RCC 7860 (cell line): ENCODE results near the gene SAPCD2.
"Not testable (repeated sequence)": the region's sequence is repeated elsewhere in the genome, so short reads cannot be mapped to it uniquely, and the experiment has no call there.

Experiments used
- DNase-seq: peaks from one replicate; pipeline ENCODE4 v3.0.0-alpha.2; 2015; ENCODE audit warnings: low spot score
- FAIRE-seq: peaks from 2 replicates; lab custom pipeline; 2012; peaks lifted over from hg19 to GRCh38; lab: Jason Lieb, UNC

SAPCD2 gene

DNA sequence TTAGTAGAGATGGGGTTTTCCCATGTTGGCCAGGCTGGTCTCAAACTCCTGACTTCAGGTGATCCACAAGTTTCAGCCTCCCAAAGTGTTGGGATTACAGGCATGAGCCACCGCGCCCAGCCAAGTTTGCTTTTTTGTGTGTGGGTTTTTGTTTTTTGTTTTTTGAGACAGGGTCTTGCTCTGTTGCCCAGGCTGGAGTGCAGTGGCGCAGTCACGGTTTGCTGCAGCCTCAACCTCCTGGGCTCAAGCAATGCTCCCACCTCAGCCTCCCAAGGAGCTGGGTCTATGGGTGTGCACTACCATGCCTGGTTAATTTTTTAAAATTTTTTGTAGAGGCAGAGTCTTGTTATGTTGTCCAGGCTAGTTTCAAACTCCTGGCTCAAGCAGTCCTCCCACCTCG, 36.9 kb downstream of the SAPCD2 start:
- FAIRE-seq, DNase-seq: not testable (repeated sequence)

GRCh38 chr9:137032858-137033257, 37.5 kb downstream of the SAPCD2 start:
- DNase-seq (no peak), FAIRE-seq (no peak)

- no peak for FAIRE-seq
- no peak for DNase-seq
Measured at GRCh38 chr9:137031904-137032640, 38.3 kb downstream of the SAPCD2 start, which contains the start of gene FUT7. FUT7 (minus strand) TSS chr9:137032088; CDS start chr9:137031991, 97 bp downstream.

DNA sequence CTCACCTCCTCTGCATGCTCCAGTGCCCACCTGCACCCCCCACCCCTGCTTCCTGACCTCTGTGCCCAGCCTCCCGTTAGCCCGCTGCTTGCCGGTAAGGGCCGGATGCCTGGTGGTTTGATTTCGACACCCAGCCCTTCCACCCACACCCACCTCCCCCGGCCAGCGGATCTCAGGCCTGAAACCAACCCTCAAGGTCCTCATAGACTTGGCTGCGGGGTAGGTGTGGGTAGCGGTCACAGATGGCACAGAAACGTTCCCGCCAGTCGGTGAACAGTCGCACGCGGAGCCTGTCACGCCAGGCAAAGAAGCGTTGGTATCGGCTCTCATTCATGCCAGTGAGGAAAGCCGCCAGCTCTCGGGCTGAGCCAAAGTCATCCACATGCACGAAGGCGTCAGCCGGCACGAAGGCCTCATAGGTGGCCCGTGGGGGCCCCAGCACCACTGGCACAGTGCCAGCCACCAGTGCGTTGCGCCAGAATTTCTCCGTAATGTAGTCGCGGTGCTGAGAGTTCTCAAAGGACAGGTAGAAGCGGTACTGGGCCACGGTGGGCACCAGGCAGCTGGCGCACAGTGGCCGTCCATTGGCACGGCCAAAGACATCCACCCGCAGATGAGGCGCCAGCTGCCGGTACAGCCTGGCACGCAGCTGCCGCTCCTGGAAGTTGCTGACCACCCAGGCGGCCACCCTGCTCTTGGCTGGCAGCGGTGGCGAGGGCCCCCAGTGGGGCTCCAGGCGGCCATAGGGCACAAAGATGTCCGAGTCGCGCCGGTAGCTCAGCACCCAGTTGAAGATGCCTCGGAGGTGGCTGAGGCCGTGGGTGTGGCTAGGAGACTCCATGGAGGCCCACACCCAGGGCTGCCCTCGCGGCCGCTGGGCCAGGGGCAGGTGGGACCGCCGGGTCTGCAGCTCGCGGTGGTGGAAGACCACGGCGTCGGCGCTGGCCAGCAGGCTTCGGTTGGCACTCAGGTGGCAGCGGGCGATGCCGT, 39.5 kb downstream of the SAPCD2 start:
- peak; percentile 7 for DNase-seq
- FAIRE-seq = no peak

- FAIRE-seq = no peak
- DNase-seq = no peak
Measured at GRCh38 chr9:137030006-137030405, 40.4 kb downstream of the SAPCD2 start.

GRCh38 chr9:137029058-137029936, 41.1 kb downstream of the SAPCD2 start:
- FAIRE-seq (no peak), DNase-seq (peak; percentile 55)

DNA sequence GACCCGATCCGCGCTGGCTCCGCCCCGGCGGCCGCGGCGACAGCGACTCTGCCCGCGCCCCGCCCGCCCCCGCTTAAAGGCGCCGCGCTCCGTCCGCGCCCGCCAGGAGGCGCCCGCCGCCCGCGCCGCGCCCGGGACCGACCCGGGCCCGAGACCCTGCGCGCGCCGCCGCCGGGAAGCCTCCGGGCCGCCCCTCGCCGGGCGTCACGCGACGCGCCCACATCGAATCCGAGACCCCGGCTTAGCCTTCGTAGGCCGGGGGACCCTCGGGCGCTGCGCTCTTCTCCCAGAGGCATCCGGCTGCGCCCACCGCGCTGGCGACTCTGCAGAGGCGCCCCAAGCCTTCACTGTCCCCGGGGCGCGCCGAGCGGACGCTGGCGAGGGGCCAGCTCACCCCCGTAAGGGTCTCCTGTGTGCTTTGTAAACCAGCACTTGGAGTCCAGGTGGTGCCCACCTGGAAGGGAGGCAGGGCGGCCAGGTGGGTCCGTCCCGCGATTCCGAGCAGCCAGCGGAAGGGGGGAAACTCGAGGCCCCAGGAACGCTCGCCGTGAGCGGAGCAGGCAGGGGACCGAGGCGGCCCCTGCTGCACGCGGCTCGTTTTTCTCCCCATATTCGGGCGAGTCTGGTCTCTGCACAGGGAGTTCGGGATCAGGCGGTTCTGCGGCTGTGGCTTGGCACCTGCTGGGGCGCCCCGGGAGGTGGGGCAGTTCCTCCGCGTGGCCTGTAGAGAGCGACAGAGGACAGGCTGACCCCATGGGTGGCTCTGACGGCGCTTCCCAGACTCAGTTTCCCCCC, 41.9 kb downstream of the SAPCD2 start:
- DNase-seq (peak; percentile 39), FAIRE-seq (no peak)

DNA sequence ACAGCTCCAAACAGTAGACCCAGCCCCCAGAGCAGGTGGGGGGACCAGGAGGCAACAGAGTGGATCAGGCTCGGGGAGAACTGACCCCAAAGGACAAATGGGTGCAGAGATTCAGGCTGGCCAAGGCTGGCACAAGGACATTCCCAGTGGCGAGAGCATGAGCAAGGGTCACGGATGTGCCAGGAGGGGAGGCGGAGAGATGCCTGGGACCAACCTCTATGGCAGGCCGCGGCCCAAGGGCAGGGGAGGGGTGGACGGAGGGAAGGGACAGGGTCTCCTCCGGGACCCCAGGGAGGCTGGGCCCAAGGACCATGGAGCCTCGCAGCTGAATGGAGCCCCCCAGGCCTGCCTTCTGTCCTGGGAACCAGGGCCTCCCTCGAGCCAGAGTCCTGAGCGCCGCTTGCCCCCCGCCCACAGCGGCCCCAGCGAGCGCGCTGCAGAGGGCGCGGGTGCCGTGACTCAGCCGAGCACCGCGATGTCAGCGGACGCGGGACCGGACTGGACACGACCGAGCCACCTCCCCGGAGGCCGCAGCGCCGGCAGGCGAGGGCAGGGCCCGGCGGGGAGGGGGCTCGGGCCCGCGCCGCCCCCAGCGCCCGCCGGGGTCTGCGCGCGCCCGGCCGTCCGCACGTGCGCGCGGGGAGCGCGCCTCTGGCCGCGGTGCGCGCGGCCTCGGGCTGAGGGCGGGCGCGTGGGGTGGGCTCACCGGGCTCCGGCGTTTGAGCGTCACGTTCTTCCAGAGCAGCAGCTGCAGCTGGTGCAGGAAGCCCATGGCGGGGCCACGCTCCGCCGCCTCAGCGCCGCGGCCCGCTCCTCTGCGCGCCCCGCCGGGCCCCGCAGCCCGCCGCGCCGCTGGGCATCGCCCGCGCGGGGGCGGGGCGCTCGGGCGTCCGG, 42.7 kb downstream of the SAPCD2 start, which contains the start of gene ABCA2:
ABCA2 (minus strand) TSS at position 869 of the 894 bp plus-strand sequence; CDS start at position 772, 97 bp downstream.
- DNase-seq (peak; percentile 11), FAIRE-seq (no peak)

DNA sequence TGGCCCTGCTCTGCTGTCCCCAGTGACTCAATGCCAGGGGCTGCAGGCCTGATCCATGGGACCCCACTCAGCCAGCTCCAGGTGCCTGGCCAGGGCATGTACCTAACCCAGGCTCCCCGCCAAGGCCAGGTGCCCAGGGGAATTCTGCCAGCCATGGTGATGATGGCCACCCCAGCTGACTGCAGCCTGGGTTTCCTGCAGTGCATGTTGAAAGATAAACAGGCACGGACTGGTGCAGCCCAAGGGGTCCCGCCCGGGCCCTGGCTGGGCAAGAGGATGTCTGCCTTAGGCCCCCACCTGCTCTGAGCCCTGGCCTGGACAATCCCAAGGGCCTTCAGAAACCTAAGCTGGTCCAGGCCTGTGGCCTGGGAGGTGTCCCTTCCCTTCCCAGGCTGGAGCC, 43.5 kb downstream of the SAPCD2 start:
- FAIRE-seq = no peak
- no peak for DNase-seq

DNA sequence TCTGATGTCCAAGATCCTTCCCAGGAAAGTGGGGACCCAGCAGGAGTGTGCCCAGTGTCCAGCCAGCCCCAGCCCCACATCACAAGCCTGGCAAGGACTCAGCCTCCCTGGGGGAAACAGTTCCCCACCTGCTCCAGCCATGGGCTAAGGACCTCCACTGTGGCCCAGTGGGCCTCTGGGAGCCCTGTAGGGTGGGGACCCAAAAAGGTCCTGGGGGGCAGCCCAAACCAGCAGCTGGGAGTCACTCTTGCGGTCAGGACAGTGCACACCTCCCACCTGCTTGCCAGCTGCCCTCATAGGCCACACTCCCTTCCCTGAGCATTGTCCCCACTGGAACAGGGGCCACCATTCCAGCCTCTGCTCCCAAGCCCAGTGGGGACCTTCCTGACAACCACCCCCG, 44.0 kb downstream of the SAPCD2 start:
- DNase-seq = no peak
- no peak for FAIRE-seq

DNA sequence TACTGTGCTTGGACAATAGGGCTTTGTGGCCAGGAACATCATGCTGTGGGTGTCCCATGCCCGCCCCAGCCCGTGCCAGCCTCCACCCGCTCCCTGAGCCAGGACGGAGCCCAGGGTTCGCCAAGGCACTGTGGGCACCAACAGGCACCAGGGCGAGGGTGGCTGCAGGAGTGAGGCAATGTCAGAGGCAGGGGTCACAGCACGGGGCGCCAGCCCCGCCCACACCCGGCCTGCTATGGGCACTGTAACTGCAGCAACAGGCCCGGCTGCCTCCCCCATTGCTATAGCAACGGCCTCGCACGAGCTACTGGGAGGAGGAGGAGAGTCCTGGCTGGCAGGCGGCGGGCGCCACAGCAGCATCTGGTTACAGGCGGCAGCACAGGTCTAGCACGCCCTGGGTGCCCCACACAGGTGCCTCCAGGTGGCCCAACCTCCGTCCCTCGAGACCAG, 44.8 kb downstream of the SAPCD2 start:
- FAIRE-seq (no peak), DNase-seq (no peak)

DNA sequence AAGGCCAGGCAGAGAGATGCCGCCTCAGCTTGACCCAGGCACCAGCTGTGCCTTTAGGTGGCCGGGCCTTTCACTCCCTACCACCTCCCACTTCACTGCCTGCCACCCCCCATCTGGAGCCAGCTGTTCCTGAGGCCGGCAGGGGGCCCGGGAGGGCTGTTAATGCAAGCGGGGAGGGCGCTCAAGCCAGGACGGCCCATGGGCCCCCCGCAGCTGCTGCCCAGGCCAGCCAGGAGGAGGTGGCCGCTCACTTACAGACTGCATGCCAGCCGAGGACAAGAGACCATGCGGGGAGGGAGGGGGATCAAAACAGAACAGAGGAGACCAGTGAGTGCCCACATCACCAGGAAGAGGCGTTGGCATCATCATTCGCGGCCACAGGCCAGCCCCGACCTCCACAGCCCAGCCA, 46.8 kb downstream of the SAPCD2 start:
- FAIRE-seq = no peak
- DNase-seq = no peak

DNA sequence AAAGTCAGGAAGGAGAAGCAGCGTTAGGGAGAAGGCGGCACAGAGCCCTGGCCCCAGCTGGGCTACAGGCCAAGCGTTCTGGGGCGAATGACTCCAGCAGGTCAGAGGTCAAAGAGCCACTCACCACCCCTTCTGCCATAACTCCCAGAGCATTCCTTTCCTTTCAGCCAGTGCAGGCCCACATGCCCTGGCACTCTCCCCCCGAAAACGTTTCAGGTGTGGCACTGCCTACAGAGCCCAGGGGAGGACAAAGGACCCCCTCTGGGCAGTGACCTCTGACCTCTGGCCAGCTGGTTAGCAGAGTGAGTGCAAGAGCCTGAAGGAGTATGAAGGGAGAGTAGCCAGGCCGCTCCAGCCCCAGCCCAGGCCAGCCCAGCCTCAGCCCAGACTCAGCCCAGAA, 47.2 kb downstream of the SAPCD2 start:
- no peak for FAIRE-seq
- no peak for DNase-seq

DNA sequence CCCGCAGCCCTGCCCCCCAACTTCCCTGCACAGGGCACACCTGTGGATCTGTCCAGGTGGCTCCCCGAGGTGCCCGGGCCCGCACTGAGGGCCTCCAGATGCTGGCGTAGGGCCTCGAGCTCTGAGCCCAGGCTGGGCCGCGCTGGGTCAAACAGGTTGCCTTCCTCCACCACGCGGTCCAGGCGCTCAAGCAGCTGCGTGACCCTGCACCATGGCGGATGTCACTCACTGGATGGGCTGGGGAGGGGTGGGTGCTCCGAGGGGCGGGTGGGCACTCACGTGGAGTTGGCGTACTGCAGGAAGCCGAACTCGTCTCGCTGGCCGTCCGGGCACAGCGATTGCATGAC, 47.7 kb downstream of the SAPCD2 start:
- DNase-seq (no peak), FAIRE-seq (no peak)

- peak; percentile 48 for FAIRE-seq
- peak; percentile 74 for DNase-seq
Measured at GRCh38 chr9:137021979-137022661, 48.2 kb downstream of the SAPCD2 start.

DNA sequence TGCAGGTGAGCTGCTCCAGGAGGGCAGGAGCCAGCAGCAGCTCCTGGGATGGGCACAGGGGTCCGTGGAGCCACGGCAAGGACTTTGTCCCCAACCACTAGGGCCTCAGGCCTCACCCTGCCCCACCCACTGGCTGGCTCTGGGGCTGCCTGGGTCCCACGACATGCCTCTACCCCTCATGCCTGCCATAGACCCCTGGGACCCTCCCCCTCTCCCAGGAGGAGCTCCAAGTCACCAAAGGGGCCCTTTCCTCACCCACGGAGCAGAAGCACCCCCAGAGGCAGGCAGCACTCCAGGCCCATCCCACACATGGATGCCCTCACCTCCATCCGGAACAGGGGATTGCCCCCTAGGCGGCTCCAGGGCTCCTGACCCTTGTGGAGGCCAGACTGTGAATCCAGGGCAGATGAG, 48.8 kb downstream of the SAPCD2 start:
- FAIRE-seq (no peak), DNase-seq (no peak)

DNA sequence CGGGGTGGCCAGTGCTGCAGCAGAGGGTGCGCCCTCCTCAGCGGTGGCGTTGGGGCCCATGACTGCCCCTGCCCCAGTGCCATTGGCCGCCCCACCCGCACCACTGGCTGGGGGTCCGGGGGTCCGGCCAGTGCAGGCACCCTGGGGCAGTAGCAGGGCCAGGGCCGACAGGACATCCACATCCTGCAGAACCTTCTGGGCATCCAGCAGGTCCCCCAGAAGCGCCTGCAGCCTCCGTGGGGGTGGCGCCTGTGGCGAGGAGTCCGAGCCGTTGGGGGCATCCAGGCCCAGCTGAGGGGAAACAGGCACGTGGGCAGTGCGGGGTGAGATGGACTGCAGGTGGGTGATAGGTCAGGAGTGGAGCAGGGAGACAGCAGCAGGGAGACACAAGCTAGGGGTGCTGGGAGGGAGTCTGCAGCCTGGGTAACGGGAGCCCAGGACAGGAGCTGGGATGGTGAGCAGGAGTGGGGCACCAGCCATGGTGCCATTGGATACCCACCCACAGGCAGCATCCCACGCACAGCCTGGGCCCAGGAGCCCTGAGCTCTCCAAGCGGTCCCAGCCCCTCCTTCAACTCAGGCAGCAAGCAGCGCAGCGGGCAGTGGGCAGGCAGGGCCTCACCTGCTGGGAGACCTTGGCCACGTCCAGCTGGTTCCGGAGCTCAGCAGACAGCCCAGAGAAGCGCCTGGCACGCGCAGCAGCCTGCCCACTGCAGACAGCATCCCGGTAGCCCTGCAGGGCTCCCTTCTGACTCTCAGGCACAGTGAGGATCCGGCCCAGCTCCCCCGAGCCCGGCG, 49.4 kb downstream of the SAPCD2 start:
- DNase-seq = no peak
- no peak for FAIRE-seq
